K562 (cell line): ENCODE measurements around the gene NADK. TPM values are rescaled to one million over a fixed set of nuclear protein-coding genes. Genes with fewer than 3 reads are reported as not detected.
"Not testable (repeated sequence)": the region's sequence is repeated elsewhere in the genome, so short reads cannot be mapped to it uniquely, and the experiment has no call there.

Source experiments
- ATAC-seq: fragments of 200-7000 bp; cut with Tn5 transposase; 3 replicates; pipeline ENCODE4 v1.9.1; 2020; ENCODE audit warnings: moderate library complexity
- BruUV-seq: library from RNA; stranded (reverse); fragments of 400-500 nt; replicated peaks from 2 replicates; lab custom pipeline; 2021; lab: Mats Ljungman, UMichigan
- CTCF ChIA-PET: fragments of 300-600 bp; formaldehyde crosslinking; extraction: SDS; loops from one replicate; lab custom pipeline; 2021; ENCODE audit warnings: low intra/inter-chr PET ratio; lab: Yijun Ruan, JAX
- POLR2A ChIA-PET: fragments of 300-600, 350-650 bp; sonication (Branson Sonifier 250); formaldehyde crosslinking; extraction: SDS; loops from one replicate; lab custom pipeline; 2021; ENCODE audit warnings: antibody characterized with exemption, inconsistent platforms; lab: Yijun Ruan, JAX
- DNase-seq, 4 experiments: peaks; one replicate each; pipeline versions ENCODE4 v3.0.0 to v3.0.0-alpha.2; 2011 to 2018; ENCODE audit warnings: low spot score in 3 of 4, mixed read lengths in 3 of 4; ENCODE audit errors: extremely low read depth in 1 of 4
- FAIRE-seq: peaks from 2 replicates; lab custom pipeline; 2011; peaks lifted over from hg19 to GRCh38; lab: Jason Lieb, UNC
- H2AFZ ChIP-seq: 2 replicates; pipeline ENCODE4 v1.6.0; 2011; ENCODE audit warnings: low read depth, low read length, control low read depth, inconsistent platforms
- H3K27ac ChIP-seq: fragments of 200-600 bp; 3 replicates; pipeline ENCODE4 v1.8.0; 2011; ENCODE audit warnings: low read depth, mild to moderate bottlenecking, control low read depth, inconsistent platforms, low read length, moderate library complexity, mixed read lengths; ENCODE audit errors: extremely low read depth
- H3K27me3 ChIP-seq, 2 experiments: fragments of 300-600 bp in 1 of 2; 2 replicates in 1 of 2; 3 replicates in 1 of 2; pipeline versions ENCODE4 v1.6.0 to v1.8.0; 2011; ENCODE audit warnings: inconsistent platforms in 2 of 2, low read length in 2 of 2, mild to moderate bottlenecking in 1 of 2, mixed read lengths in 1 of 2, moderate library complexity in 1 of 2; ENCODE audit not compliant: control insufficient read depth in 2 of 2, insufficient read depth in 2 of 2
- H3K36me3 ChIP-seq: fragments of 300-600 bp; 3 replicates; pipeline ENCODE4 v1.8.0; 2011; ENCODE audit warnings: mild to moderate bottlenecking, low read length, inconsistent platforms; ENCODE audit not compliant: control insufficient read depth, insufficient read depth
- H3K4me1 ChIP-seq, 2 experiments: fragments of 200-600 bp in 1 of 2; replicated peaks in 1 of 2; 2 replicates in 1 of 2; 3 replicates in 1 of 2; pipeline versions ENCODE4 v1.5.1 to v1.8.0; 2011; ENCODE audit warnings: inconsistent platforms in 2 of 2, low read length in 2 of 2, mild to moderate bottlenecking in 1 of 2, mixed read lengths in 1 of 2, moderate library complexity in 1 of 2; ENCODE audit not compliant: control insufficient read depth in 2 of 2, insufficient read depth in 2 of 2
- H3K4me2 ChIP-seq: 2 replicates; pipeline ENCODE4 v1.6.1; 2011; ENCODE audit warnings: low read length, control low read depth, inconsistent platforms, mixed read lengths; ENCODE audit not compliant: insufficient read depth
- H3K4me3 ChIP-seq: fragments of 200-600 bp; sonication (generic), shearing (Covaris generic); 2 replicates; pipeline ENCODE4 v1.5.1; 2016; ENCODE audit warnings: control low read depth, inconsistent platforms
- H3K79me2 ChIP-seq: fragments of 200-600 bp; 3 replicates; pipeline ENCODE4 v1.8.0; 2011; ENCODE audit warnings: low read length, inconsistent platforms; ENCODE audit not compliant: control insufficient read depth, insufficient read depth
- H3K9ac ChIP-seq, 2 experiments: 2 replicates each; pipeline versions ENCODE4 v1.6.0 to v1.6.1; 2011; ENCODE audit warnings: low read depth in 2 of 2, low read length in 2 of 2, control low read depth in 1 of 2, inconsistent platforms in 1 of 2, mild to moderate bottlenecking in 1 of 2, mixed read lengths in 1 of 2; ENCODE audit not compliant: insufficient read depth in 1 of 2
- H3K9me1 ChIP-seq: one replicate; pipeline ENCODE4 v1.6.0; 2011; ENCODE audit warnings: inconsistent platforms, mild to moderate bottlenecking, low read length, moderate library complexity; ENCODE audit not compliant: control insufficient read depth, insufficient read depth
- H3K9me3 ChIP-seq: replicated peaks from 2 replicates; pipeline ENCODE4 v1.5.1; 2011; ENCODE audit warnings: low read depth, low read length, inconsistent platforms; ENCODE audit not compliant: control insufficient read depth, insufficient read depth
- H4K20me1 ChIP-seq: replicated peaks from 2 replicates; pipeline ENCODE4 v1.6.1; 2011; ENCODE audit warnings: low read length, inconsistent platforms, mixed read lengths; ENCODE audit not compliant: control insufficient read depth, insufficient read depth
- RBFOX2 ChIP-seq: fragments of 200-400 bp; formaldehyde crosslinking; IDR thresholded peaks from 2 replicates; pipeline ENCODE4 v1.6.1; 2017; ENCODE audit warnings: low read depth, mild to moderate bottlenecking, low read length, moderate library complexity
- WGBS: fragments of 100-300 bp; shearing (Covaris generic); methylation state at CpG from one replicate; pipeline ENCODE4 v1.1.6; 2016; ENCODE audit warnings: low coverage, mixed read lengths; ENCODE audit not compliant: insufficient coverage; ENCODE audit errors: missing lambda C conversion rate; 5-methylcytosine and 5-hydroxymethylcytosine counted together
- in situ Hi-C: fragments of 300-500 bp; cut with MboI; formaldehyde crosslinking; loops from 4 replicates; pipeline ENCODE4 v1.15.0; 2018; ENCODE audit warnings: inconsistent platforms, mixed read lengths
- intact Hi-C: fragments of 100-400 bp; cut with micrococcal nuclease; formaldehyde crosslinking; loops from 2 replicates; pipeline ENCODE4 v1.14.2; 2022
- polyA plus RNA-seq, 8 experiments: library from polyadenylated mRNA; depleted of rRNA in 4 of 8; stranded (reverse) in 5 of 8; unstranded in 3 of 8; fragments of >200 nt; fragmentation: Nextera tagmentation in 2 of 8; fragmentation: Illumina TruSeq in 1 of 8; extraction: Ambion mirVana in 2 of 8; extraction: Trizol in 1 of 8; gene quantifications; 2 replicates each; pipeline versions ENCODE4 v1.2.1 to v1.2.3, GENCODE V29; 2011 to 2014; ENCODE audit warnings: inconsistent platforms in 1 of 8, missing spikeins in 1 of 8
- total RNA-seq, 7 experiments: library from RNA; depleted of rRNA in 6 of 7; stranded (reverse); fragments of >200 nt in 6 of 7; fragmentation: Illumina TruSeq in 2 of 7; extraction: Trizol in 2 of 7; gene quantifications; 2 replicates each; pipeline versions ENCODE4 v1.2.1 to v1.2.3, GENCODE V29; 2011 to 2021; ENCODE audit warnings: low replicate concordance in 1 of 7

The NADK gene
- total and polyA plus RNA-seq, 9 of the 15 experiments (the other 6 are each of a cell fraction or from before 2014, with no cell fraction given), result 1.5 to 135 (median 75.1) TPM

DNA sequence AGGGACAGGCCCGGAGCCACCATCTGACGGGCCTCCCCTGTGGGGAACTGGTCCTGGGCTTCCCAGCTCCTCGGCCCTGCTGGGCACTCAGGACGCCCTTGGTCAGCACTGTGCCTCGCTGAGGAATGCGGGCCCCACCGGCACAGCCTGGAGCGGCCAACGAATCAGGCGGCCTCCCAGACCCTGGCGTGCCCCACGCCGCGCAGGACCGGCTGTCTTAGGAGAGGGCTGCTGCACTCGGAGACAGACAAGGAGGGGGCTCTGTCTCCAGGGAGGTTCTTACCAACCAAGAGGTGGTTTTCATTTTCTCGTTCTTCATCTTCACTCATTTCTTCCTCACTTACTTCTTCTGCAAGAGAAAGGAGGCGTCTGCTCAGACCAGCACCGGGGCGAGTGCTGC lies 70.4 kb downstream of the NADK start:
- H3K36me3 ChIP-seq, result peaks cover 18% of the 10 kb centered on the region; the same call in 1 of the 3 replicates
- FAIRE-seq, H3K4me2 ChIP-seq, H3K4me3 ChIP-seq, in situ Hi-C loops, H3K9me3 ChIP-seq, CTCF ChIA-PET, BruUV-seq, H3K27me3 ChIP-seq, POLR2A ChIA-PET, H3K9ac ChIP-seq, H3K27ac ChIP-seq, H3K79me2 ChIP-seq, H2AFZ ChIP-seq, ATAC-seq, H3K9me1 ChIP-seq, H3K4me1 ChIP-seq, intact Hi-C loops, DNase-seq, H4K20me1 ChIP-seq: not testable (repeated sequence)
- no CpG with 5 or more reads among the region's 20 CpGs for WGBS

DNA sequence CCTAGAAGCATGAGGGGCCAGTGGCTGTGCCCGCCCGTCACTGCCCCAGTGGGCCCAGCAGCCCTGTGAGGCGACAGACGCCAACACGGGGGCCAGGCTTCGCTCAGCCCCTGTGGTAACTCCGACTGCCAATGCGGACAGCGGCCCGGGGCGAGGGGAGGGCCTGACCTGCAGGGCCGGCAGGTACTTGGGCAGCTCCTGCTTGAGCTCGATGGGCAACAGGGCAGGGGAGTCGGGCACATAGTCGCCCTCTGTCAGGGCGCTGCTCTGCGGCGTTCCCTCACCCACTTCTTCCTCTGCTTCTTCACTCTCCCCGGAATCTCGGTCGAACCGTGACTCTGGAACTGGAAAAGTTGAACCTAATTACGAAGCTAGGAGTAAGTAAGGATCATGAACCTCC lies 71.0 kb downstream of the NADK start:
- H3K79me2 ChIP-seq, POLR2A ChIA-PET, H3K27me3 ChIP-seq, BruUV-seq, intact Hi-C loops, H3K4me2 ChIP-seq, H3K27ac ChIP-seq, H3K4me3 ChIP-seq, H3K9me1 ChIP-seq, FAIRE-seq, H2AFZ ChIP-seq, ATAC-seq, H3K9ac ChIP-seq, in situ Hi-C loops, DNase-seq, CTCF ChIA-PET, H3K4me1 ChIP-seq, H4K20me1 ChIP-seq, H3K9me3 ChIP-seq: not testable (repeated sequence)
- H3K36me3 ChIP-seq, result peaks cover 18% of the 10 kb centered on the region; the same call in 1 of the 3 replicates
- 97% methylated on average over 5 of the region's 23 CpGs for WGBS
- TF ChIP-seq RBFOX2, result 0 out of 2 replicates have a peak, but pooled peaks have one; percentile 14

- H4K20me1 ChIP-seq, H3K27me3 ChIP-seq, POLR2A ChIA-PET, H3K27ac ChIP-seq, H3K79me2 ChIP-seq, intact Hi-C loops, CTCF ChIA-PET, H3K9me3 ChIP-seq, FAIRE-seq, H3K4me2 ChIP-seq, H3K4me3 ChIP-seq, ATAC-seq, H3K9me1 ChIP-seq, H3K4me1 ChIP-seq, BruUV-seq, DNase-seq, in situ Hi-C loops, H2AFZ ChIP-seq, H3K9ac ChIP-seq: not testable (repeated sequence)
- WGBS, result 100% methylated on average over 4 of the region's 10 CpGs
- peaks cover 18% of the 10 kb centered on the region; the same call in 1 of the 3 replicates for H3K36me3 ChIP-seq
Observed at GRCh38 chr1:1705623-1706022, 72.6 kb downstream of the NADK start.
